Measurements from ENCODE around the gene PDE6G. TPM values are rescaled to one million over a fixed set of nuclear protein-coding genes. Genes with fewer than 3 reads are reported as not detected.

PDE6G gene
- total RNA-seq = 1 to 10 TPM in 1 of 4 donors, not detected in 3; 2.1 TPM

- DNase-seq = no peak
These were observed at the start of gene PDE6G for GRCh38 chr17:81656118-81656743. PDE6G (minus strand) TSS chr17:81656542; CDS start chr17:81653305, 3,237 bp downstream.

DNA sequence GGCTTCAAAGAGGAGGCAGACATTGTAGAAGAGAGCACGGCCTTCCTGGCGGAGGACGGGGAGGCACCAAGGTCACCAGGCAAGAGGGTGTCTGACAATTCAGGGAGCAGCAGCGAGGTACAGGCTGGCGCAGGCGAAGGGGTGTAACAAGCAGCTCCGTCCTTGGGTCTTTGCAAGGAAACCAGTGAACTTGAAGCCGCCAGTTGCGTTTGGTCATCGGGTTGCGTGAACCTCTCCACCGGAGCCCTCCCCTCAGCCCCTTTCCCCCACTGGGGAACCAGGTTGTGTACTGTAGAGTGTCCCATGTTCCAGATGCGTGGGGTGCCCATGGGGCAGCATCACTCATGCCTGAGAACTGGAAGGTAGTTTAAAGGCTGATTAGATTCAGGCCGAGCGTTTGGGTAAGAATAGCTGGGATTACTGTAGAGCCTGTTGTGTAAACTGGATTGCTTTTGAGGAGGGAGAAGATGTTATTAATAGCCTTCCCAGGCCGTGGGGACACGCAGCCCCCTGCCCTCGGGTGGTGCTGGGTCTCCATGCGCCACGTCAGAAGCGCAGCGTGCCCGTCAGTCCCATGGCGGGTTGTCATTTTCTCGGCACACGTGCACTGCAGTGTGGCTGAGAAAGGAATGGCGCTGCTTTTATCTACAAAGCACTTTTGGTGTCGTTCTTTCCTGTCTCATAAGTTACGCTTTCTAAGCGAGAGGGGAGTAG is 49.3 kb upstream of the PDE6G start:
- DNase-seq = no peak
- Histone ChIP-seq H3K36me3 (no peaks in the 10 kb centered on the region), H3K4me3 (no peak overlapping the region), H3K4me1 (peaks cover 0 to 22% of the 10 kb centered on the region in 2 donors), H3K9me3 (no peaks in the 10 kb centered on the region), H3K27me3 (no peaks in the 10 kb centered on the region), H3K27ac (no peak overlapping the region)
- TF ChIP-seq, protein P1, sequence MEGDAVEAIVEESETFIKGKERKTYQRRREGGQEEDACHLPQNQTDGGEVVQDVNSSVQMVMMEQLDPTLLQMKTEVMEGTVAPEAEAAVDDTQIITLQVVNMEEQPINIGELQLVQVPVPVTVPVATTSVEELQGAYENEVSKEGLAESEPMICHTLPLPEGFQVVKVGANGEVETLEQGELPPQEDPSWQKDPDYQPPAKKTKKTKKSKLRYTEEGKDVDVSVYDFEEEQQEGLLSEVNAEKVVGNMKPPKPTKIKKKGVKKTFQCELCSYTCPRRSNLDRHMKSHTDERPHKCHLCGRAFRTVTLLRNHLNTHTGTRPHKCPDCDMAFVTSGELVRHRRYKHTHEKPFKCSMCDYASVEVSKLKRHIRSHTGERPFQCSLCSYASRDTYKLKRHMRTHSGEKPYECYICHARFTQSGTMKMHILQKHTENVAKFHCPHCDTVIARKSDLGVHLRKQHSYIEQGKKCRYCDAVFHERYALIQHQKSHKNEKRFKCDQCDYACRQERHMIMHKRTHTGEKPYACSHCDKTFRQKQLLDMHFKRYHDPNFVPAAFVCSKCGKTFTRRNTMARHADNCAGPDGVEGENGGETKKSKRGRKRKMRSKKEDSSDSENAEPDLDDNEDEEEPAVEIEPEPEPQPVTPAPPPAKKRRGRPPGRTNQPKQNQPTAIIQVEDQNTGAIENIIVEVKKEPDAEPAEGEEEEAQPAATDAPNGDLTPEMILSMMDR (IDR thresholded peaks at IDR 0.05) = no peak
- no peak for TF ChIP-seq POLR2A (IDR thresholded peaks at IDR 0.05)
- intact Hi-C loops (cut with DNase I; ENCODE audit: low total_unique reads) = no loop called here

More at GRCh38 chr17:81656118-81656743, at the start of gene PDE6G:
- intact Hi-C loops (cut with DNase I; ENCODE audit: low total_unique reads) = no loop called here
- TF ChIP-seq, protein P1 (IDR thresholded peaks at IDR 0.05) = no peak
- no peak for TF ChIP-seq POLR2A (IDR thresholded peaks at IDR 0.05)
- no peak within 1 kb of the TSS for H3K4me3 ChIP-seq
- no peaks in the 10 kb centered on the region for H3K9me3 ChIP-seq
- H3K36me3 ChIP-seq = no peaks in the 10 kb centered on the region
- no peaks in the 10 kb centered on the region for H3K4me1 ChIP-seq
- H3K27me3 ChIP-seq = peaks cover 0 to under 1% of the 10 kb centered on the region in 2 donors
- H3K27ac ChIP-seq = no peak within 1 kb of the TSS

- peaks cover 0 to 20% of the 10 kb centered on the region in 2 donors for H3K4me1 ChIP-seq
- no peak for DNase-seq
- peak overlapping the region; percentile 82 to 92 for H3K27ac ChIP-seq
- H3K4me3 ChIP-seq = peak overlapping the region; percentile 66 to 99
- intact Hi-C loops (cut with DNase I; ENCODE audit: low total_unique reads) = no loop called here
- no peaks in the 10 kb centered on the region for H3K27me3 ChIP-seq
- TF ChIP-seq, protein P1 (IDR thresholded peaks at IDR 0.05) = no peak
- TF ChIP-seq POLR2A (IDR thresholded peaks at IDR 0.05) = no peak
- no peaks in the 10 kb centered on the region for H3K9me3 ChIP-seq
- no peaks in the 10 kb centered on the region for H3K36me3 ChIP-seq
These were observed 47.7 kb upstream of the PDE6G start for GRCh38 chr17:81703747-81704654.

DNA sequence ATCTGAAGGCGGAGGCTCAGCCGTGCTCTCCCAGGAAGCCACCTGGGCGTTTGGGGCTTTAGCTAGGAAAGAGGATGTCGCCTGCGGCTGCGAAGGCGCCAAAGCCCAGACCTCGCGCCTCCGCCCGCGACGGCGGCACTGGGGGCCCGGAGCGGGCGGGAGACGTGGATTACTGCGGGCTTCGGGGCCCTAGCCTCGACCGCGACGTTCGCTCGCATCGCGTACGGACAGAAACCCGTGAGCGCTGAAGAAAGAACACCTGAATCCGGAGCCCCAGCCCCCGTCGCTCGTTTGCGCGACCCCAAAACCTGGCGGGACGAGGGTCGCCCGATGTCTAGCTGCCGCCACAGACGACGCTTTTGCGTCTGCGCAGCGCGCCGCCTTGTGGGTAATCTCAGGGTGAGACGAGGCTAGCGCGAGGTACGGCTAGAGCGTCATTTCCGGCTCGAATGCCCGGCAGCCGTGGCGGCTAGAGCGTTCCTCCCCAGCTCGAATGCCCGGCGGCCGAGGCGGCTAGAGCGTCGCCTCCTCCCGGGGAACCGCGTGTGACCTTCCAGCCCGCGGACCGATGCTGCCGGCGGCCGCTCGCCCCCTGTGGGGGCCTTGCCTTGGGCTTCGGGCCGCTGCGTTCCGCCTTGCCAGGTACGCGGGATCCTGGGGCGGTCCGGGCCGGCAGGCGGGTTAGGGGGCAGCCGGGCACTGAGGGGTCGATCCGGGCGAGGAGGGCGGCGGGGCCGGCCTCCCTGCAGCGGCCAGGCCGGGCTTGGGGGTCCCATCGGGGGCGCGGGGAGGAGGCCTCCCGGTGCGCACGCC is 46.8 kb upstream of the PDE6G start, which contains the start of gene MRPL12:
TSS of gene MRPL12 (plus strand) at position 434 of the 813 bp plus-strand sequence. CDS start at position 569, 135 bp downstream.
- peak within 1 kb of the TSS; percentile 82 to 92 for H3K27ac ChIP-seq
- H3K27me3 ChIP-seq = no peaks in the 10 kb centered on the region
- no peaks in the 10 kb centered on the region for H3K36me3 ChIP-seq
- DNase-seq = peak; percentile 89 to 92
- intact Hi-C loops (cut with DNase I; ENCODE audit: low total_unique reads) = no loop called here
- H3K9me3 ChIP-seq = no peaks in the 10 kb centered on the region
- peak within 1 kb of the TSS; percentile 66 to 99 for H3K4me3 ChIP-seq
- TF ChIP-seq POLR2A (IDR thresholded peaks at IDR 0.05) = peak; percentile 68 to 89
- TF ChIP-seq, protein P1 (IDR thresholded peaks at IDR 0.05) = peak in 2 of 4 experiments; percentile 44
- peaks cover 0 to 20% of the 10 kb centered on the region in 2 donors for H3K4me1 ChIP-seq

Measured in uterus (tissue), 4 donors.